SKM-1 treated with dmso at 0.1 percent for 144 hours (cell line): ENCODE data around the gene PCBP3.
"Not testable (repeated sequence)": the region's sequence is repeated elsewhere in the genome, so short reads cannot be mapped to it uniquely, and the experiment has no call there.

Source experiments
- DNase-seq: peaks from one replicate; lab custom pipeline; 2025; ENCODE audit not compliant: unreplicated experiment; lab: John Stamatoyannopoulos, UW

The PCBP3 gene

GRCh38 chr21:45836694-45837670 is 193.5 kb downstream of the PCBP3 start:
- DNase-seq = no peak

DNA sequence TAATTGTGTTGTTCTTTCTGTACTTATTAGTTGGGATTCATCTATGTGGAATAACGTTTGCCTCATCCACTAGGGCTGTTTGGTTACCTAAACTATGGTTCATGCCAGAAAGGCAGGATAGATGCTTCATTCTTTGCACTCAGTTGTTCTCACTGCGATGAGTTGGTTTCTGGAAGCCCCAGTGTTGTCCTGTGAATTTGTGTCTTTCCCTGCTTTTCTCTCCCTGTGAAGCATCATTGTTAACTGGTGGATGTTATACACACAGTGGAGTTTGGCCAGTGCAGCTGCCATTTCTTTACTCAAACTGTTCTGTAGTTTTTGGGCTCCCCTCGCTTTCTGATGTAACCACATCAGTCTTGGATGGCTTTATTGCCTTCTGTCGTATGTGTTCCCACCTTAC is 194.4 kb downstream of the PCBP3 start:
- no peak for DNase-seq

GRCh38 chr21:45838634-45839033 is 195.1 kb downstream of the PCBP3 start:
- no peak for DNase-seq

- no peak for DNase-seq
These were observed 195.7 kb downstream of the PCBP3 start for GRCh38 chr21:45839274-45839673.

GRCh38 chr21:45841033-45841432 is 197.5 kb downstream of the PCBP3 start:
- DNase-seq = no peak

GRCh38 chr21:45843426-45843825 is 199.9 kb downstream of the PCBP3 start:
- no peak for DNase-seq

GRCh38 chr21:45844181-45844580 is 200.7 kb downstream of the PCBP3 start:
- DNase-seq = no peak

- no peak for DNase-seq
These were observed 201.7 kb downstream of the PCBP3 start for GRCh38 chr21:45845063-45845769.

- DNase-seq = no peak
These were observed 202.2 kb downstream of the PCBP3 start for GRCh38 chr21:45845770-45846090.

DNA sequence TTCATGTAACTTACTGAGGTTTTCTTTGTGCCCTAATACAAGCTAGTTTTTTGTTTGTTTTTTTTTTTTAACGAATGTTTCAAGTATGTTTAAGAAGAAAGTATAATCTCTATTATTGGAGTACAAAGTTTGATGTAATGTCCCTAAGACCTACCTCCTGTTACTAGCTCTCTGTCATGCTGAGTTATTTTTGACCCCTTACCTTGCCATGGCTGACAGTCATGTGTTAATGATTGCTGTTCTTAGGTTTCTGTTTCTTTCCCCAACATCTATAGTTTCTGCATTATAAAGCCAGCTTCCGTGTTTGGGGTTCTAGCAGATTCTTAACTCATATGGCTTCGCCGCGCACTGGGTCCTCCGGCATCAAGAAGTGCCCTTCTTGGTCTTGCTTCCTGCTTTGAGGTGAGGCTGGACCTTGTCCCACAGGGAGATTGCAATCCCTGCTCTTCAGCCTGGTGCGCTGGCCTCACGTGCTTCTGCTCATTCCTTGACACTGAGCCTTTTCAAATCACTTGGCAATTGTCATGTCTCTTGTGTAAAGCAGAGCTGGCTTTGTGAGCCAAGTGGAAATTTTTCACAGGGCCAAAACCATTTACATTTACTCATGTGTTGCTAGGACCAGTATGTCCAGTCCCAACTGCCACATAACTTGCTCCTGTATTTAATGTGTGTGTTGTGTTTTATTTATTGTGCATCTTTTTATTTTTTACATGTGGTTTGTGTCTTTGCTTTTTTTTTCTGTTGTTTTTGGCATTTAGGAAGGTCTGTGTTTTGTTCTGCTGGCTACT is 203.0 kb downstream of the PCBP3 start:
- no peak for DNase-seq

DNA sequence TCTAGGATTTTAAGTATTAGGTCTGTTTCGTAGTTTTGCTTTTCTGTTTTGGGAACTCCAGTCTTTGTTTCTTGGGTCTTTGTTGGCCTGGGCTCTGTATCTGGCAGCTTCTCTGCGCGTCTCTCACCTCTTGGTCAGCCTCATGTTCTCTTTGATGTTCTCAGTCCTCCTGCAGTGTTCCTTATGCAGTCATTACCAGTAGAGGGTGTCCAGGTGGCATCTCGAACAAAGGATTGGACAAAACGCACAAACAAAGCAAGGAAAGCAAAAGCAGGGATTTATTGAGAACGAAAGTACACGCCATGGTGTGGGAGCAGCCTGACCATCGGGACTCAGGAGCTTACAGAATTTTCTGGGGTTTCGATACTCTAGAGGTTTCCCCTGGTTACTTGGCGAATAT is 204.3 kb downstream of the PCBP3 start:
- no peak for DNase-seq

DNA sequence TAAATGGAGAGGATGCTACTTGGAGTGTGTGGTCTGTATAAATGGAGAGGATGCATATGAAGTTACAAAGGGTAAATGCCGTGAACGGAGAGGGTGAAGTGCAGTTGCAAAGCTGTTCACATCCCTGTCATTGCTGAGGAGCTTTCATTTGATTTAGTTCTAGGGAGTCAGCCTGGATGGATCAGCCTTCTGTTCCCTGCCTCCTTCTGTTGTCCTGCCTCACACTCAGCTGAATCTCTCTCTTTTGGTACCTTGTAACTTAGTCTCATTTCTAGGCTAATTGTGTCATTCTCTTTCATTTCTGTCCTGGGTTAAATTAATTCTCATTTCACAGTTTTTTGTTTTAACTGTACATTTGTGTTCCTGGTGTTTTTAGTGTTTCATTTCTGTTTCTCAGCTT is 204.8 kb downstream of the PCBP3 start:
- no peak for DNase-seq

- DNase-seq = no peak
These were observed 205.3 kb downstream of the PCBP3 start for GRCh38 chr21:45848805-45849204.

- DNase-seq = no peak
These were observed 206.1 kb downstream of the PCBP3 start for GRCh38 chr21:45849651-45850050.

GRCh38 chr21:45850181-45850580 is 206.7 kb downstream of the PCBP3 start:
- DNase-seq = no peak

- not testable (repeated sequence) for DNase-seq
These were observed 208.9 kb downstream of the PCBP3 start for GRCh38 chr21:45852386-45852785.

DNA sequence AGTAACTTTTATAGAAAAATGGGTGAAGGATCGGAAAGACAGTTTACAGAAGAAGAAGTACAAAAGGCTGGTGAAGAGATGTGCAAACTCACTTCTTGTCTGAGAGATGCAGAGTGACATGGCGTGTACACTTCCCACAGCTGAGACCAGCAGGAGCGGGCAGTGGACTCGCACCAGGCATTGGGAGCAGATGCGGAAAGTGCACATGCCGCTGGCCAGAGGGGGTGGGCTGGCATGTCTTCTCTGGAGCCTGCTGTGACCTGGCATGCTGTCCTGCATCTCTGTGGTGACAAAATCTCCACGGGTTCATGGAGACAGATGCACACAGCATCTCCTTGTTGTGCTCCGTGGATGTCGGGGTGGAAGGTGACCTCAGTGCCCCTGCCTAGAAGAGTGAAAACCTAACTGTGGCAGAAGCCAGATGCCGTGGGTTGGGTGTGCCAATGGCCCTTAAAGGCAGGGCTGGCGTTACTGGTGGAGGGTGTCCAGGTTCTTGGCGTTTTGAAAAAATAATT is 209.4 kb downstream of the PCBP3 start:
- no peak for DNase-seq

DNA sequence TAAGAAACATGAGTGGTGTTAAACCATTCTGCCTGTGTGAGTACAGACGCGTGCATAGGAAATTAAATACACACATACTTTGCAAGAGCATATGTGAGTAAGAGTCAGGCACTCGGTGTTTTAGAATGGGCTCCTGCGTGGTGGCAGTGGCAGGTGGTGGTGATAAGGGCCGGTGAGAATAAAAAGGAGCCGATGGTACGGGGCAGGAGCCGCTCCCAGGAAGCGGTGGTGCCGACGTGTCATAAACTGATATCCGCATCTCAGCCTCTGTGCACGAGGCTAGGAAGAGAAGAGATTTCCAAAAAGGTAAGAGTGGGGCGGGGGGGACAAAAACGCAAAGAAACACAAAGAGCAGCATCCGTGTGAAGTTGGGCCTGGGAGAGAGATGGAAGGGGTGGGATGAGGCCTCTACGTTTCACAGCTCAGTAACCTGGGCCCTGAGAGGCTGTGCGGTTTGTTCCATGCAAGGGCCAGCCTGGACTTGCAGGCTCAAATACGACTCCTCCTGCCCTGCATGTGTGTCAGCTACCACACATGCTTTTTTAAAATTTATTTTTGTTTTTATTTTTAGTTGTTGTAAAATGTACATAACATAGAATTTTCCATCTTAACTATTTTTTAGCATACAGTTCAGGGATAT is 210.3 kb downstream of the PCBP3 start:
- DNase-seq = no peak

DNA sequence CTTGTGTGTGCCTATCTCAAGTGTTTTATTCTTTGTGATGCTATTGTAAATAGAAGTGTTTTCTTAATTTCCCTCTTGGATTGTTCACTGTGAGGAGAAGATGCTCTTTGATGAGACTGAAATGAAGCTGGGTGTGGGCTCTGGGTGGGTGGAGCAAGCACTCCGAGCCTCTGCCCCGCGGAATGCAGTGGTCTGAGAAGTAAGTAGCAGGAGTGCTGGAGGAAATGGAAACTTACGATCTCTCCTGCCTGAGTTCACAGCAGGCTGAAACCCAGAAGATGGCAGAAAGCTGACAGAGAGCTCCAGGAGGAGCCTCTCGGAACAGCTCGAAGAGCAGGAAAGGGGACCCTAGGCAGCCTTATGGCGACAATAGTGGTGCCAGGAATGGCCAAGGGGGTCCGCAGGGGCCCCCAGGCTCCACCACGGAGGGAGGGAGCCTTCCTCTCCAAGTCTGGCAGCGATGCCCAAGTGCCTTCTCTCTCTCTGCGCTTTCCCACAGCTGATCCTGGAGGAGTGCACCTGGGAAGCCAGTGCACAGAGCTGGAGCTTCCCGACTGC is 211.2 kb downstream of the PCBP3 start:
- no peak for DNase-seq

DNA sequence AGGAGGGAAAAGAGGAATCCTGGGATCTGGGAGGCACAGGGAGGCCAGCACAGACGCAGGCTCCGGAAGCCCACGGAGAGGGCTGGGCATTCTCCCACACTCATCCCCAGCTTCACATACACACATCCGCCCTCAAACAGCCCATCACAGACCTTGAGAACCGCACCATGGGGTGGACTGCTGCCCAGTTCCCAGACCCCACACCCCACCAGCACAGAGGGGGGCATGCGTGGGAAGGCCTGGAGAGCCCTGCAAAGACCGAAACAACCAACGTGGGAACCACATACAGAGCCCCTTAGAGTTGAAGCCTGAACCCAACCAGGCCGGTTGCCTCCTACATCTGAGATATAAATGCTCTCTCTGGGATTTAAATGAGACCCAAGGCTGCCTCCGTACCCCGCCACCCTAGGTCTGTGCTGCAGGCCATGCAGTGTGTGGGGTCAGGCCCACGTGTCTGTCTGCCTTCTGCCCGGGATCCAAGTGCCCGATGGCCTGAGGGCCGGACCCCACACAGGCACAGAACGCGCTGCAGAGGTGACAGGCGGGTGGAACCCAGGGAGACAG is 211.8 kb downstream of the PCBP3 start:
- DNase-seq = no peak
